Measurements from ENCODE around the gene MYADM.
"Not testable (repeated sequence)": the region's sequence is repeated elsewhere in the genome, so short reads cannot be mapped to it uniquely, and the experiment has no call there.

The MYADM gene

GRCh38 chr19:53867225-53868090 is at the start of gene MYADM:
Gene MYADM, plus strand, starts transcription at chr19:53867883. Its CDS starts 5,647 bp downstream, at chr19:53873530.
- DNase-seq (ENCODE audit: low read depth), result peak; percentile 99

GRCh38 chr19:53818756-53819155 is 48.9 kb upstream of the MYADM start:
- no peak for DNase-seq (ENCODE audit: low read depth)

- no peak for DNase-seq (ENCODE audit: low read depth)
These were observed 47.8 kb upstream of the MYADM start for GRCh38 chr19:53819861-53820260.

- DNase-seq (ENCODE audit: low read depth), result no peak
These were observed 44.1 kb upstream of the MYADM start for GRCh38 chr19:53823380-53824120.

GRCh38 chr19:53824134-53824611 is 43.5 kb upstream of the MYADM start, which contains the start of gene NLRP12:
Gene NLRP12, minus strand, starts transcription at chr19:53824314. Its CDS starts 140 bp downstream, at chr19:53824174.
- DNase-seq (ENCODE audit: low read depth), result no peak

- DNase-seq (ENCODE audit: low read depth), result no peak
These were observed 40.8 kb upstream of the MYADM start for GRCh38 chr19:53826876-53827275.

- no peak for DNase-seq (ENCODE audit: low read depth)
These were observed 39.2 kb upstream of the MYADM start for GRCh38 chr19:53828531-53828930.

GRCh38 chr19:53832861-53833260 is 34.8 kb upstream of the MYADM start:
- DNase-seq (ENCODE audit: low read depth), result not testable (repeated sequence)

- DNase-seq (ENCODE audit: low read depth), result not testable (repeated sequence)
These were observed 29.2 kb upstream of the MYADM start for GRCh38 chr19:53838446-53838845.

GRCh38 chr19:53840241-53840640 is 27.4 kb upstream of the MYADM start:
- not testable (repeated sequence) for DNase-seq (ENCODE audit: low read depth)

GRCh38 chr19:53840914-53841313 is 26.8 kb upstream of the MYADM start:
- not testable (repeated sequence) for DNase-seq (ENCODE audit: low read depth)

- DNase-seq (ENCODE audit: low read depth), result no peak
These were observed 22.8 kb upstream of the MYADM start for GRCh38 chr19:53844849-53845246.

- DNase-seq (ENCODE audit: low read depth), result no peak
These were observed 20.1 kb upstream of the MYADM start for GRCh38 chr19:53847555-53847954.

GRCh38 chr19:53849237-53849676 is 18.4 kb upstream of the MYADM start:
- DNase-seq (ENCODE audit: low read depth), result no peak

- no peak for DNase-seq (ENCODE audit: low read depth)
These were observed 14.0 kb upstream of the MYADM start for GRCh38 chr19:53853707-53854106.

- DNase-seq (ENCODE audit: low read depth), result no peak
These were observed 3.3 kb upstream of the MYADM start for GRCh38 chr19:53864308-53864836.

GRCh38 chr19:53865523-53865917 is 2.2 kb upstream of the MYADM start:
- no peak for DNase-seq (ENCODE audit: low read depth)

- peak; percentile 40 for DNase-seq (ENCODE audit: low read depth)
These were observed 1.5 kb upstream of the MYADM start for GRCh38 chr19:53865918-53866864.

- no peak for DNase-seq (ENCODE audit: low read depth)
These were observed 838 bp upstream of the MYADM start for GRCh38 chr19:53866865-53867224.

- DNase-seq (ENCODE audit: low read depth), result no peak
These were observed 608 bp downstream of the MYADM start for GRCh38 chr19:53868091-53868891.

Measured in stimulated activated CD8-positive, alpha-beta memory T cell treated with anti-CD3 and anti-CD28 coated beads, Interleukin-12 subunit alpha, Interleukin-12 subunit beta, amount 100 ng/mL, for 4 hours (primary cell).